ENCODE results near the gene PIN1. TPM values are rescaled to one million over a fixed set of nuclear protein-coding genes. Genes with fewer than 3 reads are reported as not detected.

Gene PIN1
- total RNA-seq, 2 donors from 2014 or later = 111 to 125 TPM

GRCh38 chr19:9799162-9799561 lies 36.0 kb upstream of the PIN1 start:
- Histone ChIP-seq H3K27ac (no peak overlapping the region), H3K4me1 (no peaks in the 10 kb centered on the region), H3K27me3 (no peaks in the 10 kb centered on the region), H3K4me3 (no peak overlapping the region), H3K9me3 (no peaks in the 10 kb centered on the region), H3K36me3 (no peaks in the 10 kb centered on the region)
- TF ChIP-seq CTCF (IDR thresholded peaks at IDR 0.05) = no peak
- no peak for DNase-seq (ENCODE audit: low spot score)

- DNase-seq (ENCODE audit: low spot score) = no peak
- Histone ChIP-seq H3K9me3 (no peaks in the 10 kb centered on the region), H3K27me3 (no peaks in the 10 kb centered on the region), H3K4me1 (no peaks in the 10 kb centered on the region), H3K27ac (no peak overlapping the region), H3K36me3 (peaks cover under 1% of the 10 kb centered on the region), H3K4me3 (no peak overlapping the region)
- TF ChIP-seq CTCF (IDR thresholded peaks at IDR 0.05) = no peak
Measured at GRCh38 chr19:9801976-9802375, 33.1 kb upstream of the PIN1 start.

- Histone ChIP-seq H3K9me3 (no peaks in the 10 kb centered on the region), H3K36me3 (peaks cover 45% of the 10 kb centered on the region)
Measured at GRCh38 chr19:9806803-9807202, 28.3 kb upstream of the PIN1 start.

GRCh38 chr19:9808855-9809824 lies 26.0 kb upstream of the PIN1 start:
- H3K9me3 ChIP-seq = no peaks in the 10 kb centered on the region
- peaks cover 59% of the 10 kb centered on the region for H3K36me3 ChIP-seq
- DNase-seq (ENCODE audit: low spot score) = no peak
- H3K27me3 ChIP-seq = no peaks in the 10 kb centered on the region
- no peak overlapping the region for H3K4me3 ChIP-seq
- TF ChIP-seq CTCF (IDR thresholded peaks at IDR 0.05) = no peak
- no peak overlapping the region for H3K27ac ChIP-seq
- no peaks in the 10 kb centered on the region for H3K4me1 ChIP-seq

More at GRCh38 chr19:9806803-9807202, 28.3 kb upstream of the PIN1 start:
- no peak for DNase-seq (ENCODE audit: low spot score)
- no peaks in the 10 kb centered on the region for H3K4me1 ChIP-seq
- TF ChIP-seq CTCF (IDR thresholded peaks at IDR 0.05) = no peak
- no peak overlapping the region for H3K4me3 ChIP-seq
- H3K27me3 ChIP-seq = no peaks in the 10 kb centered on the region
- H3K27ac ChIP-seq = no peak overlapping the region

GRCh38 chr19:9811139-9811538 lies 24.0 kb upstream of the PIN1 start:
- no peaks in the 10 kb centered on the region for H3K4me1 ChIP-seq
- TF ChIP-seq CTCF (IDR thresholded peaks at IDR 0.05) = no peak
- H3K36me3 ChIP-seq = peaks cover 61% of the 10 kb centered on the region
- DNase-seq (ENCODE audit: low spot score) = no peak
- no peaks in the 10 kb centered on the region for H3K27me3 ChIP-seq
- no peaks in the 10 kb centered on the region for H3K9me3 ChIP-seq
- no peak overlapping the region for H3K27ac ChIP-seq
- no peak overlapping the region for H3K4me3 ChIP-seq

Data from right atrium auricular region (tissue), 2 donors.